Gastroesophageal sphincter (tissue), 4 donors: Measurements from ENCODE around the gene CTCF. TPM values are rescaled to one million over a fixed set of nuclear protein-coding genes. Genes with fewer than 3 reads are reported as not detected.

Source experiments
- ATAC-seq: fragments of 150-250 bp; one replicate; pipeline ENCODE4 v1.9.1; 2016; ENCODE audit warnings: mild to moderate bottlenecking, moderate library complexity
- H3K27ac ChIP-seq, 4 donors: fragments of 200-600 bp; sonication (generic) in 3 of 4; 1 replicate in 3 of 4; 2 replicates in 1 of 4; pipeline ENCODE4 v1.5.1; 2016 to 2019
- H3K27me3 ChIP-seq: fragments of 200-600 bp; sonication (generic); one replicate; pipeline ENCODE4 v1.5.1; 2019
- H3K36me3 ChIP-seq, 2 donors: fragments of 200-600 bp; sonication (generic); one replicate each; pipeline ENCODE4 v1.5.1; 2019; ENCODE audit warnings: control low read depth in 1 of 2
- H3K4me1 ChIP-seq, 3 donors: fragments of 200-600 bp; sonication (generic); 1 replicate in 2 of 3; 2 replicates in 1 of 3; pipeline ENCODE4 v1.5.1; 2016 to 2019; ENCODE audit warnings: control low read depth in 2 of 3
- H3K4me3 ChIP-seq, 2 donors: fragments of 200-600 bp; sonication (generic); one replicate each; pipeline ENCODE4 v1.5.1; 2019; ENCODE audit warnings: mild to moderate bottlenecking in 1 of 2, moderate library complexity in 1 of 2
- H3K9me3 ChIP-seq, 3 donors: fragments of 200-600 bp; sonication (generic); one replicate each; pipeline ENCODE4 v1.5.1; 2017 to 2019; ENCODE audit warnings: control low read depth in 2 of 3
- EP300 ChIP-seq: sonication (generic); formaldehyde crosslinking; IDR thresholded peaks from one replicate; pipeline ENCODE4 v1.6.1; 2017; ENCODE audit warnings: antibody characterized with exemption, mild to moderate bottlenecking
- POLR2A ChIP-seq, 2 donors: fragments of 450-650 bp; IDR thresholded peaks; one replicate each; pipeline ENCODE4 v1.6.1; 2017; ENCODE audit warnings: antibody characterized with exemption in 2 of 2, mild to moderate bottlenecking in 2 of 2, moderate library complexity in 1 of 2
- POLR2AphosphoS5 ChIP-seq: sonication (generic); formaldehyde crosslinking; IDR thresholded peaks from one replicate; pipeline ENCODE4 v1.6.1; 2017; ENCODE audit warnings: antibody characterized with exemption
- WGBS, 2 donors: methylation state at CpG; one replicate each; pipeline ENCODE4 v1.1.5; 2018; ENCODE audit warnings: low coverage in 1 of 2; 5-methylcytosine and 5-hydroxymethylcytosine counted together
- total RNA-seq, 4 donors: library from RNA; depleted of rRNA; stranded (reverse); fragments of >200 nt; gene quantifications; one replicate each; pipeline ENCODE4 v1.1.0, GENCODE V29; 2016
- TF ChIP-seq, protein P1 (sequence below), 4 experiments: fragments of 200-600 bp in 2 of 4; fragments of 450-650 bp in 2 of 4; sonication (generic) in 1 of 4; IDR thresholded peaks; one replicate each; pipeline ENCODE4 v1.5.1; 2017 to 2019; ENCODE audit warnings: antibody characterized with exemption in 4 of 4, mild to moderate bottlenecking in 2 of 4, moderate library complexity in 2 of 4

CTCF gene
- total RNA-seq, 4 donors from 2014 or later: 26.4 to 44.8 (median 41.4) TPM

DNA sequence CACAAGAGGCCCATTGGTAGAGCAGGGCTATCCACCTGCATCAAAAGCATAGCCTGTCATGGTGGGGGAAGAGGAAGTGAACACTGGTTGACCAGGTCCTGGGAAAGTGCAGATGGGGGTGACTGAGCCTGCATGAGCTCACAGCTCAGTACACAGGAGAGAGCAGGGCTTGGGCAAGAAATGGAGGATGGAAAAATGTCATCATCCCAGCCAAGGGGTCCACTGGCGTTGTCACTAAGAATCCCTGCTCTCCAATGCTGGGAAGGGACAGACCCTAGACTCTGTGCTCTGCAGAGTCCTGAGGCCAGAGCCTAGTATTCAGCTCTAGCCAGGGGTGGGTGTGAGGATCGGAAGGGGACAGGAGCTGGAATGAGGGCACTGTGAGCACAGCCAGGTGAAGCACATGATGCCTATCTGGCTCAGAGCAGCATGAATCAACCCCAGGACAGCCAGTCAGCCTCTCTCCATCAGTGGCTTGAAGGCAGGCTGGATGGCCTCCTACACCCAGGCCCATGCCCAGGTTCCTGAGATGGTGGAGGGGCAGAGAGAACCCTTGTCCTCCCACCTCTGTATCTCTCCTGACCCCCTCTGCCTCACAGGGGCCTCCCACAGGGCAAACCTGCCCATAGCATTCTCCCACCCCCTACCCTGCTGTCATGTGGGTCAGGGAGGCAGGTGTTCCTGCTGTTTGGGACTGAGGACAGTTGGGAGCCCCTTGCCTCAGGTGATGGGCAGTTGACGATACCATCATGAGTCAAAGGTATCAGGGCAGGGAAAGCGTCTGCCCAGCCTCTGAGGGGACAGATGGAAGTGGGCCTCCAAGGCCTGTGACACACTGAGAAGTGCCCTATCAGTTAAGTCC, 13.8 kb upstream of the CTCF start:
- TF ChIP-seq, protein P1, sequence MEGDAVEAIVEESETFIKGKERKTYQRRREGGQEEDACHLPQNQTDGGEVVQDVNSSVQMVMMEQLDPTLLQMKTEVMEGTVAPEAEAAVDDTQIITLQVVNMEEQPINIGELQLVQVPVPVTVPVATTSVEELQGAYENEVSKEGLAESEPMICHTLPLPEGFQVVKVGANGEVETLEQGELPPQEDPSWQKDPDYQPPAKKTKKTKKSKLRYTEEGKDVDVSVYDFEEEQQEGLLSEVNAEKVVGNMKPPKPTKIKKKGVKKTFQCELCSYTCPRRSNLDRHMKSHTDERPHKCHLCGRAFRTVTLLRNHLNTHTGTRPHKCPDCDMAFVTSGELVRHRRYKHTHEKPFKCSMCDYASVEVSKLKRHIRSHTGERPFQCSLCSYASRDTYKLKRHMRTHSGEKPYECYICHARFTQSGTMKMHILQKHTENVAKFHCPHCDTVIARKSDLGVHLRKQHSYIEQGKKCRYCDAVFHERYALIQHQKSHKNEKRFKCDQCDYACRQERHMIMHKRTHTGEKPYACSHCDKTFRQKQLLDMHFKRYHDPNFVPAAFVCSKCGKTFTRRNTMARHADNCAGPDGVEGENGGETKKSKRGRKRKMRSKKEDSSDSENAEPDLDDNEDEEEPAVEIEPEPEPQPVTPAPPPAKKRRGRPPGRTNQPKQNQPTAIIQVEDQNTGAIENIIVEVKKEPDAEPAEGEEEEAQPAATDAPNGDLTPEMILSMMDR (IDR thresholded peaks at IDR 0.05): no peak
- TF ChIP-seq EP300 (no peak), POLR2A (IDR thresholded peaks at IDR 0.05) (no peak), POLR2AphosphoS5 (no peak)
- Histone ChIP-seq H3K9me3 (no peaks in the 10 kb centered on the region), H3K4me1 (peaks cover 0 to 70% (median 27%) of the 10 kb centered on the region in 3 donors), H3K4me3 (no peak overlapping the region), H3K27me3 (no peaks in the 10 kb centered on the region), H3K36me3 (peaks cover 0 to 56% of the 10 kb centered on the region in 2 donors), H3K27ac (peak overlapping the region in 3 of 4 donors; percentile 21 to 57 (median 53))
- 80 to 100% methylated on average over 1 to 2 of the region's 4 CpGs for WGBS, 2 donors
- ATAC-seq: no peak

DNA sequence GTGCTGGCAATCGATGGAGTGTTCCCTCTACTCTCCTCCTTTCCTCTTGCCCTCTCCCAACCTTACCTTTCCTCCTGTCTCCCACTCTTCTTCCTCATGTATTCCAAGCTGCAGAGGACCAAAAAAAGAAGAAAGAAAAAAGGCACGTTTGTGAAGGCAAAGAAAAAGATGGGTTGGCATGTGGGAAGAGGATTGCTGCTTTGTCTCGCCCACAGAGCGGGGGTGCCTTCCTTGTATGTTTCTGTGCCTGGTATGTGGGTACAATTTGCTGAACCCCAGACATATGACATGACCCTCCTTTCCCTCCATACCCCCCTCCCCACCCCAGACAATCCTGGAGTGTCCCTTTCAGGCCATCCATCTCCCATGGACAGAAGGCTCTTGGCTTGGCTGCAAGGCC, 13.1 kb upstream of the CTCF start:
- Histone ChIP-seq H3K4me1 (peaks cover 0 to 64% (median 27%) of the 10 kb centered on the region in 3 donors), H3K27ac (peak overlapping the region in 1 of 4 donors; percentile 57), H3K4me3 (no peak overlapping the region), H3K27me3 (no peaks in the 10 kb centered on the region), H3K9me3 (no peaks in the 10 kb centered on the region), H3K36me3 (peaks cover 0 to 49% of the 10 kb centered on the region in 2 donors)
- no peak for ATAC-seq
- WGBS, 2 donors: 73% methylated on average over 4 of the region's 4 CpGs; no CpG with 5 or more reads in 1 of the 2 donors
- TF ChIP-seq, protein P1 (IDR thresholded peaks at IDR 0.05): no peak
- no peak for TF ChIP-seq POLR2A (IDR thresholded peaks at IDR 0.05)
- TF ChIP-seq EP300: no peak
- no peak for TF ChIP-seq POLR2AphosphoS5

DNA sequence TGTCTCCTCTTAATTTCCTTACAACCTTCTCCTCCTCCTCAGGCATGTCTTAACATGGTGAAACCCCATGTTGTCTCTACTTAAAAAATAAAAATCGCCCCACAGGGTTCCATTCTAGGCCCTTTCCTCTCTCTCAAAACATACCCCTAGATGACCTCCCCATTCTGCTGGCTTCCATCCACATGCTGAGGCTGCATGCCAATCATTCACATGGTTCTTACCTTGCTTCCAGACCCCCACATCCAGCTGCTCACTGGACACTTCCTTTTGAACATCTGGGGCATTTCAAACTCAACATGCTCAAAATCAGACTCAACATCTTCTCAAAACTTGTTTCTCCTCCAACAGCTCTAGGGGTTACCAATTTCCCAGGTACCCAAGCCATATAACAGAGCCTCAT, 12.4 kb upstream of the CTCF start:
- Histone ChIP-seq H3K36me3 (peaks cover 0 to 42% of the 10 kb centered on the region in 2 donors), H3K27ac (no peak overlapping the region)

DNA sequence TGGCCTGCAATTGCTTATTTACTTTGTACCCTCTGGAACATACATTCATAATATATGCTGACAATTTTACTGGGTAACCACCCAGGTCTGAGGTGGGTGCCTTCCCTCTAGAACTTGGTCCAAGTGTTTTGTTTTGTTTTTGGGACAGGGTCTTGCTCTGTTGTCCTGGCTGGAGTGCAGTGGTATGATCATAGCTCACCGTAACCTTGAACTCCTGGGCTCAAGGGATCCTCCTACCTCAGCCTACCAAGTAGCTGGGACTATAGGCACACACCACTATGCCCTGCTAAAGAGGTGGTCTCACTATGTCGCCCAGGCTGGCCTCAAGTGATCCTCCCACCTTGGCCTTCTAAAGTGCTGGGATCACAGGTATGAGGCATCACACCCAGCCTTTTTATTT, 11.2 kb upstream of the CTCF start:
- Histone ChIP-seq H3K36me3 (peaks cover 0 to 30% of the 10 kb centered on the region in 2 donors), H3K4me1 (peaks cover 0 to 48% (median 24%) of the 10 kb centered on the region in 3 donors), H3K9me3 (no peaks in the 10 kb centered on the region), H3K27me3 (no peaks in the 10 kb centered on the region), H3K27ac (no peak overlapping the region), H3K4me3 (no peak overlapping the region)
- TF ChIP-seq, protein P1 (IDR thresholded peaks at IDR 0.05): no peak
- TF ChIP-seq POLR2AphosphoS5 (no peak), EP300 (no peak), POLR2A (IDR thresholded peaks at IDR 0.05) (no peak)
- ATAC-seq: no peak
- WGBS, 2 donors: 81 to 100% methylated on average over 1 to 2 of the region's 2 CpGs

More for the DNA sequence above, 12.4 kb upstream of the CTCF start:
- Histone ChIP-seq H3K4me1 (peaks cover 0 to 57% (median 27%) of the 10 kb centered on the region in 3 donors), H3K4me3 (no peak overlapping the region), H3K27me3 (no peaks in the 10 kb centered on the region), H3K9me3 (no peaks in the 10 kb centered on the region)
- TF ChIP-seq POLR2A (IDR thresholded peaks at IDR 0.05) (no peak), EP300 (no peak), POLR2AphosphoS5 (no peak)
- TF ChIP-seq, protein P1 (IDR thresholded peaks at IDR 0.05): no peak
- WGBS, 2 donors: 36 to 83% methylated on average over 1 of the region's 1 CpG
- ATAC-seq: no peak
